TTC549 (cell line): ENCODE data around the gene LTBP1.

Experiments used
- FAIRE-seq: peaks from 2 replicates; lab custom pipeline; 2012; peaks lifted over from hg19 to GRCh38; lab: Jason Lieb, UNC

LTBP1 gene

GRCh38 chr2:33268246-33268831 is 321.6 kb downstream of the LTBP1 start:
- FAIRE-seq = no peak

- FAIRE-seq = no peak
Observed at GRCh38 chr2:33272001-33272400, 325.2 kb downstream of the LTBP1 start.

- FAIRE-seq = no peak
Observed at GRCh38 chr2:33273479-33273878, 326.7 kb downstream of the LTBP1 start.

GRCh38 chr2:33274524-33274923 is 327.8 kb downstream of the LTBP1 start:
- no peak for FAIRE-seq

GRCh38 chr2:33275689-33276444 is 329.1 kb downstream of the LTBP1 start:
- FAIRE-seq = no peak

GRCh38 chr2:33277002-33277426 is 330.3 kb downstream of the LTBP1 start:
- FAIRE-seq = no peak

GRCh38 chr2:33278245-33278943 is 331.6 kb downstream of the LTBP1 start:
- FAIRE-seq = no peak

GRCh38 chr2:33284287-33284686 is 337.5 kb downstream of the LTBP1 start:
- FAIRE-seq = no peak

GRCh38 chr2:33287507-33288005 is 340.8 kb downstream of the LTBP1 start:
- no peak for FAIRE-seq

GRCh38 chr2:33288011-33288410 is 341.3 kb downstream of the LTBP1 start:
- FAIRE-seq = no peak

- no peak for FAIRE-seq
Observed at GRCh38 chr2:33289961-33290360, 343.2 kb downstream of the LTBP1 start.

GRCh38 chr2:33291278-33292013 is 344.7 kb downstream of the LTBP1 start:
- no peak for FAIRE-seq

- FAIRE-seq = no peak
Observed at GRCh38 chr2:33292063-33292462, 345.3 kb downstream of the LTBP1 start.

- FAIRE-seq = no peak
Observed at GRCh38 chr2:33292981-33293595, 346.3 kb downstream of the LTBP1 start.

- FAIRE-seq = no peak
Observed at GRCh38 chr2:33298233-33298632, 351.5 kb downstream of the LTBP1 start.

- FAIRE-seq = no peak
Observed at GRCh38 chr2:33301355-33301754, 354.6 kb downstream of the LTBP1 start.

- no peak for FAIRE-seq
Observed at GRCh38 chr2:33302348-33302747, 355.6 kb downstream of the LTBP1 start.

- FAIRE-seq = no peak
Observed at GRCh38 chr2:33304032-33304864, 357.5 kb downstream of the LTBP1 start.

GRCh38 chr2:33307659-33308270 is 361.0 kb downstream of the LTBP1 start:
- FAIRE-seq = no peak

GRCh38 chr2:33312355-33312754 is 365.6 kb downstream of the LTBP1 start:
- FAIRE-seq = no peak

- no peak for FAIRE-seq
Observed at GRCh38 chr2:33313039-33313438, 366.3 kb downstream of the LTBP1 start.
